Fibroblast of mammary gland (primary cell): ENCODE results near the gene SLX4IP.

Source experiments
- DNase-seq: peaks from one replicate; pipeline ENCODE4 v3.0.0-alpha.2; 2010; ENCODE audit warnings: low read depth
- H3K4me3 ChIP-seq: 2 replicates; pipeline ENCODE4 v1.5.1; 2011; ENCODE audit warnings: low read depth, mild to moderate bottlenecking, low read length, moderate library complexity; ENCODE audit not compliant: control insufficient read depth
- TF ChIP-seq, protein P1 (sequence below): conservative IDR thresholded peaks from 2 replicates; pipeline ENCODE4 v1.5.1; 2011; ENCODE audit warnings: low read depth, low read length, inconsistent platforms; ENCODE audit not compliant: control insufficient read depth, insufficient read depth

Gene SLX4IP

DNA sequence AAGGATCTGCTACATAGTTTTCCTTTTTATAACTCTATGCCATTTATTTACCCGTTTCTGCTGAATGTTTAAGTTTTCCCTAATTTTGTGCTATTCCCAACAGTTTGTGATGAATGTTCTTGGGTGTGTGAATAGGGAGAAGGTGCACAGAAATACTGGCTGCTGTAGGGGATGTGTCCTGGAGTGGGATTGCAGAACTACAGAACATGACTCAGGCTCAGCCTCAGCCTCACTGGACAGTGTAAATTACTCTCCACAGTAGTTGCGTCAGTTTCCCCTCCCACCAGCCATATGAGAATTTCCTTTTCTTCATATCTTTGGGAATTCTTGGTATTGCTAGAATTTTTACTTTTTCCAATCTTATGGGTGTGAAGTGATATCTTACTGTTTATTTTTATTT is 57.0 kb downstream of the SLX4IP start:
- TF ChIP-seq, protein P1, sequence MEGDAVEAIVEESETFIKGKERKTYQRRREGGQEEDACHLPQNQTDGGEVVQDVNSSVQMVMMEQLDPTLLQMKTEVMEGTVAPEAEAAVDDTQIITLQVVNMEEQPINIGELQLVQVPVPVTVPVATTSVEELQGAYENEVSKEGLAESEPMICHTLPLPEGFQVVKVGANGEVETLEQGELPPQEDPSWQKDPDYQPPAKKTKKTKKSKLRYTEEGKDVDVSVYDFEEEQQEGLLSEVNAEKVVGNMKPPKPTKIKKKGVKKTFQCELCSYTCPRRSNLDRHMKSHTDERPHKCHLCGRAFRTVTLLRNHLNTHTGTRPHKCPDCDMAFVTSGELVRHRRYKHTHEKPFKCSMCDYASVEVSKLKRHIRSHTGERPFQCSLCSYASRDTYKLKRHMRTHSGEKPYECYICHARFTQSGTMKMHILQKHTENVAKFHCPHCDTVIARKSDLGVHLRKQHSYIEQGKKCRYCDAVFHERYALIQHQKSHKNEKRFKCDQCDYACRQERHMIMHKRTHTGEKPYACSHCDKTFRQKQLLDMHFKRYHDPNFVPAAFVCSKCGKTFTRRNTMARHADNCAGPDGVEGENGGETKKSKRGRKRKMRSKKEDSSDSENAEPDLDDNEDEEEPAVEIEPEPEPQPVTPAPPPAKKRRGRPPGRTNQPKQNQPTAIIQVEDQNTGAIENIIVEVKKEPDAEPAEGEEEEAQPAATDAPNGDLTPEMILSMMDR = no peak
- peak; percentile 82 for DNase-seq
- H3K4me3 ChIP-seq = no peak overlapping the region

DNA sequence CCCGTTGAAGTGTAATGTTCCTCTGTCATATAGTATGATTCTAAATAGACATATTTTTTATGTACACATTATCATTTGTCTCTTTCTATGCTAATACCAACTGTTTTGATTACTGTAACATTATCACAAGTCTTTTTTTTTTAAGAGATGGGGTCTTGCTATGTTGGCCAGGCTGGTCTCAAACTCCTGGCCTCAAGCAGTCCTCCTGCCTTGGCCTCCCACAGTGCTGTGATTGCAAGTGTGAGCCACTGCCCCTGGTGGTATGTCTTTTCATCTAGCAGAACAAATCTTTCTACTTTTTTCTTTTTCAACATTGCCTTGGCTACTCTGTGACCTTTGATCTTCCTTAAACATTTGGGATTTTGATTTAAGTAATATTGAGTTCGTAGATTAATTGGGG is 57.7 kb downstream of the SLX4IP start:
- H3K4me3 ChIP-seq = no peak overlapping the region
- TF ChIP-seq, protein P1 = no peak
- no peak for DNase-seq

DNA sequence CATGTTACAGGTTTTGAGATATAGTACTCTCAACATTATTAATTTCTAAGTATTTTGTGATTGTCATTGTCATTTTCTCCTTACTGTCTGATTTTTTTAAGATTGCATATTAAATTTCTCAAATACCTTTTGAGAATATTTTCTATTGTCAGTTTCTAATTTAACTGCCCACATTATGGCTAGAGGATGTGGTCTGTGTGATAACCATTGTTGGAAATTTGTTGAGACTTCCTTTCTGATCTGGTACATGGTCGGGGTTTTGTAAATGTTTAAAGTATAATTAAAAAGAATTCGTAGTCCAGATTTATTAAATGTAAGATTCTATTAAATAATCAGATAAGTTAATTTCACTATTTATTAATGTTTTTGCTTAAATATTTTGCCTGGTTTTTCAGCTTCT is 60.1 kb downstream of the SLX4IP start:
- DNase-seq = no peak
- H3K4me3 ChIP-seq = no peak overlapping the region
- TF ChIP-seq, protein P1 = no peak

DNA sequence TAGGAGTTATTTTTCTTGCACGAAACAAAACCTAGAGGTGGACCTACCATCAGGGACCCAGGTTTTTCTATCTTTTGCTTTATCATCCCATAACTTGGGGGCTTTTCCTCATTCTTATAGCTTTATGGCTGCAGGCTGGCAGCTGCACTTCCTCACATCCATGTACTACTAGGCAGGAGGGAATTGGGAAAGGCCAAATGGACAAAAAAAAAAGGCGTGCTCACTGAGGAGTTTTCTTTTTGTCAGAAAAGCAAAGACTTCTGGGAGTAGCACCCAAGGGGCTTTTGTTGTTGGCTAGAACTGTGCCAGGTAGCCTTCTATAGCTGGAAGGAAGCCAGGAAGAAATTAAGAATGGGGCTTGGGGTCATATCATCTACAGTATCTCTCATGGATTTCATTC is 61.4 kb downstream of the SLX4IP start:
- no peak overlapping the region for H3K4me3 ChIP-seq
- TF ChIP-seq, protein P1 = no peak
- no peak for DNase-seq

DNA sequence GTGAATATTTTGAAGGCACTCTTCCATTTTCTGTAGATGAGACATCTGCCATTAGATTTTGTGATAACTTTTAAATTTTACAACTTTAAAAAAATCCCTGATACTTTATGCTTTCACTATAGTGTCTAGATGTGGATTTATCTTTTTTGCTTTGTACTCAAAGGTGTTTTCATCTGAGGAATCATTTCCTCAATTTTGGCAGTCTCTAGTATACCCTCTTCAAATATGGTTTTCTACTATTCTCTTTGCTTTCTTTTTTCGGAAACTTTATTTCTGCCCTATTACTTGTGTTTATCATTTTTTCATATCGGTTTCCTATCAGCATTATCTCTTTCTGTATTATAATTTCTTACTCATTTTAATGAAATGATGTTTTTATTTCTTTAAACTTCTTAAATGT is 62.2 kb downstream of the SLX4IP start:
- no peak for DNase-seq
- TF ChIP-seq, protein P1 = no peak

DNA sequence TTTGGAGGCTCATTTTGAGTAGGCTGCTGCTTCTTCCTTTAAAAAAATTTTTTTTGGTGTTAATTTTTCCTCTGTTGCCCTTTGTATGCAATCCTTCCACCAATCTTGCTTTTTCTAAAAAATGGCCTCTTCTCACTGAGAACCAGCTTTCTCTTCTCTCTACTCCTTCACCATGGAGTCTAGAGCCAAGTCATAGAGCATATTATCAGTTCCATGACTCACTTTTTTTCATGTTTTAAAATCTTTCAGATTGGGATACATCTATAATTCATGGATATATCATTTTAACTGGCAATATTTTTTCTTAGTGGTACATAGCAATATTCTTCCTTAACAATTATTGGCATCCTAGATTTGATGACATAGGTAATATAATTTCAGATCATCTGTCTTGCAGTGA is 62.7 kb downstream of the SLX4IP start:
- TF ChIP-seq, protein P1 = no peak
- H3K4me3 ChIP-seq = no peak overlapping the region

More for the DNA sequence above, 62.2 kb downstream of the SLX4IP start:
- no peak overlapping the region for H3K4me3 ChIP-seq

DNA sequence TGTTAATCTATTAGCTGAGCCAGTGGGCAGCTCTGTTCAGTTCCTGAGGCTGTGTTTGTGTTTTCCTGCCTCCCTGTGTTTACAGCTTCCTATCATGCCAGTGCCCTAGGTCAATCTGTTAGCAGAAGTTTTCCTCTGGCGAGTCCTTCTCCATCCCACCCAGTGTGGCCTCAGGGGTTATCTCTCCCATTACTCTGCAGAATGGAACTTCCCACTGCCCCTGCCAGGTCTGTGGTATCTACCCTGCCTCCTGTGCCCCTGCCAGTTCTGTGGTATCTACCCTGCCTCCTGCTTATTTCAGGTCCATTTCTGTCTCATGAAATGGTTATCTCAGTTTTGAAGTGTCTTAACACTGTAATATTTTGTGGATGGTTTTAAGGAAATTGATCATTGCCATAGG is 63.1 kb downstream of the SLX4IP start:
- TF ChIP-seq, protein P1 = no peak
- DNase-seq = no peak
- H3K4me3 ChIP-seq = no peak overlapping the region

More for the DNA sequence above, 62.7 kb downstream of the SLX4IP start:
- DNase-seq = no peak
